Measurements from ENCODE around the gene TRIO.

Gene TRIO

DNA sequence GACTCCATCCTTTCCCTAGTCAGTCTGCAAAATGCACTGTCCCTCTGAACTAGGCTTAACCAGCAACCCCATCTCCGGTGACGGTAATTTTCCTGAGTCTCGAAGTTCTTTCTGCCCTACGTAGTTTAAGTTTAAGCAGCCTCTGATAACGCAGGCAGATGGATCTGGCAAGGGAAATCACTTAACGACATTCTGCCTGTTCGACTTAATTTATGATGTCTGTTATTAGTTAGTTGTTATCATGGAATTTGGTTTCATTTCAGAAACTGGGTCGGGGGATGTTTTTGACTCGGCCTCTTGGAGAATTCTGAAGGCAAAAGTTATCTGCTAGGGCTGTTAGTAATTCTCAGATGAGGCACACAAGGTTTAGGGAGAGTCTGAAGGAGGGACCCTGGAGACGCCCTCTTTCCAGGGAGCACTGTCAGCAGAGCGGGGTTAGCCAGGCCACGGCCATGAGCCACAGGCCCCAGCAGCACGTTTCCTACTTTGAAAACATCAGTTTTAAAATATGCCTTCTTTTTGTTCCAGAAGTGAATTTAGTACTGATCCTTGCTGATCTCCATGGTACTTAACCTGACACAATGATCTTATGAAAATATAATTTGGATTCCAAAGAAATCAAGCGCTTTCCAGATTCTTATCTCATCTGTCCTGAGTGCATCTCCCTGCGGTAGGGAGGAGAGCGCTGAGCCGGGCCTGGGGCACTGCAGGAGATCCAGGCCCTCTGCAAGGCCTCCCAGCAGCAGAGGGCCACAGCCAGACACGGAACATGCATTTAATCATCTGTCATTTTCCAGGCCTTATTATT, 267.5 kb downstream of the TRIO start:
- no peak for DNase-seq (ENCODE audit: low read depth, low spot score)

DNA sequence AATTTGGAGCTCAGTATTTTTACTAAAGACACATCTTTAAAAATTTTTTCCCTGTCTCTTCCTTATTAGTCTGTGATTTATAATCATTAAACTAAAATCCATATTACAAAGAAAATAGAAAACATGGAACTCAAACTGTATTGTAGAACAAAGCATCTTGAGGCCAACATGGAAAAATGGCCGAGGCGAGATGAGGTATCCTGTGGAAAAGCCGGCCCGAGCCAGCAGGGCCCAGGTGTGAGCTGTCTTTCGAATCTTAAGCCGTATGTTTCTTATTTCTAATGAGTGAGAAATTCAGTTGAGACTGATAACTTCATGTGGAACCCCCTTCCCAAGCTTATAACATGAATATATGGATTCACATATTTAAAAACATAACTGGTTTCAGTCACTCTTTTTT, 268.1 kb downstream of the TRIO start:
- no peak for DNase-seq (ENCODE audit: low read depth, low spot score)

DNA sequence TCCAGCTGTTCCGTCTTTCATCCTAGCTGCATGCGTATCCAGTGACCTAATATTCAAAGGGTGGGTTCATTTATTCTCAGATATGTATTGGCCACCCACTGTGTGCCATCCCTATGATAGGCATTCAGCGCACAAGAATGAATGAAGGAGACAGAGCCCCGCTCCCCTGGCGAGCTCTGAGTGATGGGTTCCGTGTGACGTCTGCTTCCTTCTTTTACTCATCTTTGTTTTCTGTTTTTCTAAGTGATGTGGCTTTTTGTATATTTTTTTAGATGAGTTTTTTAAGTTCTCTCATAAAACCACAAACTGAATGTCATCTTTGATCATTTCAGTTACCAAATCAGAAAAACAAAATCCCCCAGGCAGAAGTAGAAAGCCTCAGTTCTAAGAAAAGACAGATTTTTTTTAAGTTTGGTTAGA, 270.2 kb downstream of the TRIO start:
- DNase-seq (ENCODE audit: low read depth, low spot score): no peak

DNA sequence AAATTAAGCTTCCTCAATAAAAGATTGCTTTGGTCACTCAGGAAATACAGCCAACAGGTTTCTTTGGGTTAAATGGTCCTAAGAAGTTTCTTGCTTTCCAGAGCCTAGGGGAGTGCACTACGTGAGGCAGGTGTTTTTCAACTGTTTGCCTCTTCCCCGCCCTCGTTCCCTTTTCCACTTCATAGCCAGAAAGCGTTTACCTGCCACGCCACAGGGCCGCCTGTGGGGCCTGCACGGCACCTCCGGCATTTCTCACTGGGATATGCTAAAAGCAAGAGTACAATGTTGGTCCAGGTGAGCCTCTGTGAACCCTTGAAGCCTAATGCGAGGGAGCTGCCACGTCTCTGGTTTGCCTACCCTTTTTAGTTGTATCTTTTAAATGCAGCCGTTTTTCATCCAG, 270.9 kb downstream of the TRIO start:
- no peak for DNase-seq (ENCODE audit: low read depth, low spot score)

DNA sequence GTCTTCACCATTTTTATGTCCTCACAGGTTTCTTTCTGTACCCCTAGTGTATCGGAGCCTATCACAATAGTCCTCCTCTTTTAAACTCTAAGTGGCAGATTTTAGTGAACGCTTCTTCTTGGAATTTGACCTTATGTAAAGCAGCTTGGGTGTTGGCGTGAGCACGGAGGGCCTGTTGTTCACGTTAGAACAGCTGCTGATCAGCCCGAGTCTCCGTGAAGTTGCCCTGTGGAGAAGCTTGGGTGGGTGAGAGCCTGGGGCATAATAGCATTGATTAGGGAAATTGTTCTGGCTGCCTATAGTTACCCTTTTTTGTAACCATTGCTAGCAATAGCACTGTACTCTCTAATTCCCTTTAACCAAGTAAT, 271.5 kb downstream of the TRIO start:
- no peak for DNase-seq (ENCODE audit: low read depth, low spot score)

DNA sequence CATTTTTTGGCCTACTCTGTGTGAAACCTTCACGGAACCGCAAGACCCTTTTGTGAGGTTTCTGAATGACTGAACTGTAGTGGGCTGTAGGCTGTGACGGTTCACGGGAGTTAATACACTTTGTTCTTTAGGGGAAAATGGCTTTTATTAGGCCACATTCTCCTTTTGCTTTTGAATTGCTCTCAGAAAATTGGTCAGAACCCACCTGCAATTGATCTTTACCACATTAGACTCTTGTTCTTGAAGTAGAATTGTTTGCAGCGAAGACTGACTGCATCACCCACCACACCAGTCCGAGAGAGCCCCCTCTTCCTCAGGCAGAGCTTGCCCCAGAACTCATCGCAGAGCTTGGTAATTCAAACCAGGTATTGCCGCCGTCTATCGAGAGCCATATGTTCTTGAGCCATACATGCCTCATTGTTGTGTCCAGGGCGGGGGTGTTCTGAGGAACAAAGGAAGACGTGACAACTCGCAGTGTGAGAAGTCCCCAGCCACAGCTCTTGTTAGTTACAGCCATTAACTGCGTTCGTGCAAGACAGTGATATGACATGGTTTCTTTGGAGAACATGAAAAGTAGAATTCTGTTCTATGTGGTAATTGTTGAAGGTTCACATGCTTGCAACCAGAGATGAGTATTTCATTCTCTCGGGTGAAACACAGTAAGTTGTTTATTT, 272.0 kb downstream of the TRIO start:
- no peak for DNase-seq (ENCODE audit: low read depth, low spot score)

GRCh38 chr5:14415698-14416074, 272.5 kb downstream of the TRIO start:
- no peak for DNase-seq (ENCODE audit: low read depth, low spot score)

DNA sequence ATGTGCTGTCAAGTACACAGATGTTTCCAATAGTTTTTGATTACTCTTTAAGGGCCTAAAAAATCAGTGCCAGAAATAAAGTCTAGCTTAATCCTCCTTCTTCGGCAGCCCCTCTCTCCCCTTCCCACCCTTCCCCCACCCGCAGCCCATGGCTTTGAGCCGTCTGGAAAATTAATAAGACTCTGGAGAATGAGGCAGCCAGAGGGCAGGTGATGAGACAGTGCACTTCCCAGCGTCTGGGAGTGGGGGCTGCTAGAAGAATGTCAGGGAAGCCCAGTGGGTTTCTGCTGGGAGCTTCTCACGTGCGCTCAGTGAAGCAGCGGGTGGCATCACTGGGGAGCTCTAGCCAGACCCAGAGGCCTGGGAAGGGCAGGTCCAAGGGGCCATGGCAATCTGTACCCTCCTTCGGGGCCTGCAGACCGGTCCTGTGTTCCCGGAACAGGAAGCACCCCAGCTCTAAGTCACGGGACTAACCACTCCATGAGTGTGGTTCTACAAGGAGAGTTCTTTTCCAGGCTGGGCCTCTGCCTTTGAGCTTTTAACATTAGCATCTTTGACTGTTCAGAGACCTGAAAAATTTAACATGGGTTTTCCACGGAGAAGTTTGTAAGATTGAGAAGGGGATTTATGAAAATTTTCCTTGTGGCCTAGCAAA, 273.6 kb downstream of the TRIO start:
- no peak for DNase-seq (ENCODE audit: low read depth, low spot score)

DNA sequence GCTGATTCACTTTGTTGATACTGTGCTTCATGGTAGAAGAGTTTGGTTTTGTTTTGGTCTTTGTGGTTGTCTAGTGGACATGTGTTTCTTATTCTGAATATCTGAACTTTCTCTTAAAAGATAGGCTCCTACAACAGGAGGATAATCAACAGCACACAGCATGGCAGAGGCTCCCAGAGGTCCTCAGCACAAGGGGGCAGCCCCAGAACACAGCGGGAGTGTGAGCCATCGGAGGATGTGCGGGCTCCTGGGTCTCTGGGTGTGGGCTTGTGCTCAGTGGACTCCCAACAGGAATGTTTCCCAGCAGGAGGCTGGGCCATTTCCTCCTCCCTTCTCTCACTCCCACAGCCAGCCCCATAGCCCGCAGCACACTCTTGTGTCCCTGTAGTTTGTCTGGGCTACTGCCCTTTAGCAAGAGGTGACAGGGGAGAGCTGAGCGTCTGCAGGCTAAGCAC, 274.2 kb downstream of the TRIO start:
- no peak for DNase-seq (ENCODE audit: low read depth, low spot score)

DNA sequence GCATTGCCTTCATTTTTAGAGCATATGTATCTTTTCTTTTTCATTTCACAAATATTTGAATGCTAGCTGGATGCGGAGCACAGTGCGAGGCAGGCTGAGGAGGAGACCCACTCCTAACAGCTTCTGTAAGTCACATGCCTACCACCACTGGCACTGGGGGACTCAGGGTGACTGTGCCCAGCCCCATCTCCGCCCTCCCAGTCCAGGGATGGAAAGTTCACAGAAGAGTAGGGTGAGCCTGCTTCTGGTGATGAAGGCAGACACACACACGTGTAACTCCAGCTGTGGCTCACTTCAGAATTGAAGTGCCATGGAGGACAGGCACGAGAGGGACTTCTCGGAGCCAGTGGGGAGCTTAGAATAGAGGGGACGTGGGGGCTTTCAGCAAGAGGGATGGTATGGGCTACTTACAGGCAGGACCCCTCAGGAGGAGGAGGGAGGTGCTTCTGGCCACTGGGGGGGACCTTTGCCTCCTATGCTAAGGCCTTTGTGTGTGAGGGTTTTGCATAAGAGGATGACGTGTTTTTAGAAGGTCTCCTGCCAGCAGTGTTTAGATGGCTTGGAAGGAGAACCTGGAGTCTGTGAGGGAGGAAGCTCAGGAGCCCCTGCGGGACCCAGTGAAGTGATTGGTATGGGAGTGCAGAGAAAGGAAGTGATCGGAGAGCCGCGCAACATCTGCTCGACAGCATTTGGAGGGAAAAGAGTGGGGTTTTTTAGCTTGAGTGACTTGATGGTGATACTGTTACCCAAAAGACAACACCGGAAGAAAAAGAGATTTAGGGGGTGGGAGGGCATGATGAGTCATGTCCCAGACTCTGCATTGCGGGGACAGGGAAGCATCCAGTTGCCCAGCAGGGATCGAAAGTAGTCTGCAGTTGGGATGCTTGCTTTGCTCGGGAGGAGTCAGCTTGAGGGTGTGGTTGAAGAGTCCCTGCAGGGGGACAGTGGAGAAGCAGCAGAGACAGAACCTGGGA, 274.9 kb downstream of the TRIO start:
- DNase-seq (ENCODE audit: low read depth, low spot score): no peak

- no peak for DNase-seq (ENCODE audit: low read depth, low spot score)
Observed at GRCh38 chr5:14419686-14420085, 276.5 kb downstream of the TRIO start.

- DNase-seq (ENCODE audit: low read depth, low spot score): no peak
Observed at GRCh38 chr5:14420101-14420811, 277.1 kb downstream of the TRIO start.

DNA sequence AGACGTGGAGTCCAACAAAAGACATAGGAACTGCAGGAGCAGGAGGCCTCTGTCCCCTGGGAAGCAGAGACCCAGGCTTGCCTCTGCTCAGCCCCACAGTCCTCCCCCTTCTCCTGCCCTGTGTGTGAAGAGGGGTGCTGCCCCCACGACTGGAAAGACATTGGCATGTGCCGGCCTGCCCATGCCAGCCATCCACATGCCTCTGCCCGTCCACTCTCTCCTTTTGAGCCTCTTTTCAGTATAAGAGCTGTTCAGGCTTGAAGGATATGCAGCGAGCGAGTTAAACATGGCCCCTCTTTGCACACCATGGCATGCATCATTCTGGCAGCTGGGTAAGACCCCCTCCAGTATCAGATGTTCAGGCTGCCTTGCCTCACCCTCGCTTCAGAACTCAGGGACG, 278.7 kb downstream of the TRIO start:
- DNase-seq (ENCODE audit: low read depth, low spot score): no peak

GRCh38 chr5:14424011-14424685, 281.0 kb downstream of the TRIO start:
- DNase-seq (ENCODE audit: low read depth, low spot score): no peak

DNA sequence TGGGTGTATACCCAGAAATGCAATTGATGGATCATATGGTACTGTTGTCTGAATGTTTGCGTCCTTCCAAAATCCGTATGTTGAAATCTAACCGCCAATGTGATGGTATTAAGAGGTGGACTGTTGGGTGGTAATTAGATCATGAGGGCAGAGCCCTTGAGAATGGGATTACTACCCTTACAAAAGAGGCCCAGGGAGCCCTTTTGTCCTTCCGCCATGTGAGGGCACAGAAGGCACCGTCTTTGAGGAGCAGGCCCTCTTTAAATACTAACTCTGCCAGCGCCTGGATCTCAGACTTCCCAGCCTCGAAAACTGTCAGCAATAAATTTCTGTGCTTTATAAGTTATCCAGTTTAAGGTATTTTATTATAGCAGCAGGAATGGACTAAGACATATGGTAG, 282.4 kb downstream of the TRIO start:
- DNase-seq (ENCODE audit: low read depth, low spot score): no peak

DNA sequence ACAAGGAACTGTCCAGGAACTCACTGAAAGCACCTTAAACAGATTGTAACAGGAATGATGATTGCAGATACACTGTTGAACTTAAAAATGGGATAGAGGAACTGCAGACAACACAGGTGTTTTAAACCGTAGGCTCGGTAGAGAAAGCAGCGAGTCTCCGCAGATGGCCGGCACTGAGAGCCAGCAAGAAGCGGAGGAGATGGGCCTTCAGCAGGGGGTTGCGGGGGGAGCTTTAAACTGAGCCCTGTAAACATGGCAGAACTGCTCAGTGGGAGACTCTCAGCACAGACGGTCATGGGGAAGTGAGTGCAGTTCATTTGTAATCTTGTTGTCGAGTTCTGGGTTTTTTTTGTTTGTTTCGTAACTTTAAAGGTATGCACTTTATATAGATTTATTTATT, 283.4 kb downstream of the TRIO start:
- DNase-seq (ENCODE audit: low read depth, low spot score): no peak

DNA sequence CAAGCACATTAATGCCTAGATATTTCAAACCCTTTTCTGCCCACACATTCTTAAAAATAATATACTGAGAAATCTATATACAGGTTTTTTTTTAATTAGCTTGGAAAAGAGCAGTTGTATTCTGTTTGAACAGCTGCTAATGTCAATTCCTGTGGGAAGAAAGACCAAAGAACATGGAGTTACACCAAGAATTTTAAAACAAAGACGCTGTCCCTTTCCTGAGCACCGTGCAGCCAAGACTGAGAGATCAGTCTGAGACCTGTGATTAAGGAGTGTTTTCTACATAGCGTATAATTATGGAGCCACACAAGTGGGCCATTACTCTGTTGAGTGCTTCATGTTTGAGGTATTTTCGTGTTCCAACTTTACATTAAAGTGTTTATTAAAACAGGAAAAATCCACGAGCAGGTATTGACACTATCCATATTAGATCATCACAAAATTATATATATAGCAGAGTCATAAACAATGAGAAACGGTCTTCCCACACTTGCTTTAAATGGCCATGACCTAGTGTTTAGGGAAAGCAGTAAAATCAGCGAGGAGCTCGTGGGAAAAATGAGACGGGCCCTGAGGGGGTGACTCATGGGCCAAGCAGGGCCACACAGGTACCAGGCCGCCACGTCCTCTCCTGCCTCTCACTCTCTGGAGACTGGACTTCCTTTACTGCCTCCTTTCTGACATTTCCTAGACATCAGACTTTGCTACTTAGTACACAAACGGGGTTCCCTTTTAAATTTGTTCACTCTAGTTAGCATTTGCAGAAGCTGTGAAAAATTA, 285.4 kb downstream of the TRIO start:
- no peak for DNase-seq (ENCODE audit: low read depth, low spot score)

GRCh38 chr5:14429101-14430050, 286.2 kb downstream of the TRIO start:
- DNase-seq (ENCODE audit: low read depth, low spot score): no peak
